ENCODE data around the gene LRMDA.

The LRMDA gene

GRCh38 chr10:75477680-75478079, 46.3 kb downstream of the LRMDA start:
- DNase-seq: no peak

- no peak for DNase-seq
Measured at GRCh38 chr10:75480374-75480773, 49.0 kb downstream of the LRMDA start.

GRCh38 chr10:75483188-75483587, 51.8 kb downstream of the LRMDA start:
- no peak for DNase-seq

- no peak for DNase-seq
Measured at GRCh38 chr10:75484717-75485116, 53.3 kb downstream of the LRMDA start.

GRCh38 chr10:75486591-75486990, 55.2 kb downstream of the LRMDA start:
- no peak for DNase-seq

GRCh38 chr10:75487087-75487754, 55.8 kb downstream of the LRMDA start:
- no peak for DNase-seq

- DNase-seq: no peak
Measured at GRCh38 chr10:75487755-75488125, 56.3 kb downstream of the LRMDA start.

GRCh38 chr10:75492173-75492925, 60.9 kb downstream of the LRMDA start:
- DNase-seq: no peak

- no peak for DNase-seq
Measured at GRCh38 chr10:75493464-75493863, 62.0 kb downstream of the LRMDA start.

GRCh38 chr10:75495434-75496190, 64.2 kb downstream of the LRMDA start:
- DNase-seq: no peak

GRCh38 chr10:75496191-75496567, 64.8 kb downstream of the LRMDA start:
- DNase-seq: no peak

- DNase-seq: no peak
Measured at GRCh38 chr10:75497997-75498883, 66.8 kb downstream of the LRMDA start.

- DNase-seq: no peak
Measured at GRCh38 chr10:75498884-75499350, 67.5 kb downstream of the LRMDA start.

GRCh38 chr10:75499556-75500160, 68.2 kb downstream of the LRMDA start:
- DNase-seq: no peak

- no peak for DNase-seq
Measured at GRCh38 chr10:75502389-75502788, 71.0 kb downstream of the LRMDA start.

GRCh38 chr10:75502838-75503237, 71.4 kb downstream of the LRMDA start:
- DNase-seq: no peak

GRCh38 chr10:75505293-75505692, 73.9 kb downstream of the LRMDA start:
- DNase-seq: no peak

GRCh38 chr10:75505840-75506506, 74.5 kb downstream of the LRMDA start:
- DNase-seq: no peak

GRCh38 chr10:75506930-75507329, 75.5 kb downstream of the LRMDA start:
- no peak for DNase-seq

GRCh38 chr10:75507469-75507868, 76.0 kb downstream of the LRMDA start:
- no peak for DNase-seq

- no peak for DNase-seq
Measured at GRCh38 chr10:75508239-75508813, 76.9 kb downstream of the LRMDA start.

Measured in activated CD4-positive, alpha-beta T cell treated with anti-CD3 and anti-CD28 coated beads for 1 hour (primary cell).